HG02759 (cell line): ENCODE measurements around the gene GTPBP2.

Experiments
- ATAC-seq: cut with Tn5 transposase; IDR thresholded peaks from one replicate; pipeline ENCODE4 v1.9.1; 2021; ENCODE audit warnings: mild to moderate bottlenecking, moderate library complexity; ENCODE audit not compliant: unreplicated experiment

GTPBP2 gene

DNA sequence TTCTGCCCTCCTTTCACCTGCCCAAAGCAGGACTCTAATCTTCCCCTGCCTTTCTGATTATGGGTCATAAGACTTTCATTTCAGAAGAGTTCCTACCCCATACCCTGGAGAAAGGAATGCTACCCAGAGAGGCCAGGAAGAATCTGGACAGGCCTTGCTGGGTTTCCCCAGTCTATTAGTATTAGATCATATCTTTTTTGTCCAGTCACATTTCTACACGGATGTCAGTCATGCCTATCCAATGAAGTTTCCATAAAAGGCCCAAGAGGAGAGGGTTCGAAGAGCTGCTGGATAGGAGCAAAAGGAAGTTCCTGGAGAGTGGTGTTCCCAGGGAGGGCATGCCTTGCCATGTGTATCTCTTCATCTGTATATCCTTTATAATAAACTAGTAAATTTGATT, 49.9 kb downstream of the GTPBP2 start:
- no peak for ATAC-seq

DNA sequence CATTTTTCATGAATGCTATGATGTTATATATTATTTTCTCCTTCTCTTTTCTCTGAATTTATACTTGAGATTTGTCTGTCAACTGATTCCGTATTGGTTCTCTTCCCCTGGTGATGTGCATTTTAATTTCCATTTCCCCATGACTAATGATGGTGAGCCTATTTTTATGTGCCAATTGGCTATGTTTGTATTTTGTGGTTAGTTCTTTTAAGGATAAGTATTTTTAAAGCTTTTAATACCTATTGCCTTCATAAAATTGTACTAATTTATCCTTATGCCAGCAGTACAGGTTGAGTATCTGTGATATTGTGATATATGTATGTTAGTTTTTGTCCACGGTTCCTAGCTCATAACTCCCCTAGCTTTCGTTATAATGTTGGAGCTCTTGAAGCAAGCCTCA, 50.3 kb downstream of the GTPBP2 start:
- no peak for ATAC-seq

DNA sequence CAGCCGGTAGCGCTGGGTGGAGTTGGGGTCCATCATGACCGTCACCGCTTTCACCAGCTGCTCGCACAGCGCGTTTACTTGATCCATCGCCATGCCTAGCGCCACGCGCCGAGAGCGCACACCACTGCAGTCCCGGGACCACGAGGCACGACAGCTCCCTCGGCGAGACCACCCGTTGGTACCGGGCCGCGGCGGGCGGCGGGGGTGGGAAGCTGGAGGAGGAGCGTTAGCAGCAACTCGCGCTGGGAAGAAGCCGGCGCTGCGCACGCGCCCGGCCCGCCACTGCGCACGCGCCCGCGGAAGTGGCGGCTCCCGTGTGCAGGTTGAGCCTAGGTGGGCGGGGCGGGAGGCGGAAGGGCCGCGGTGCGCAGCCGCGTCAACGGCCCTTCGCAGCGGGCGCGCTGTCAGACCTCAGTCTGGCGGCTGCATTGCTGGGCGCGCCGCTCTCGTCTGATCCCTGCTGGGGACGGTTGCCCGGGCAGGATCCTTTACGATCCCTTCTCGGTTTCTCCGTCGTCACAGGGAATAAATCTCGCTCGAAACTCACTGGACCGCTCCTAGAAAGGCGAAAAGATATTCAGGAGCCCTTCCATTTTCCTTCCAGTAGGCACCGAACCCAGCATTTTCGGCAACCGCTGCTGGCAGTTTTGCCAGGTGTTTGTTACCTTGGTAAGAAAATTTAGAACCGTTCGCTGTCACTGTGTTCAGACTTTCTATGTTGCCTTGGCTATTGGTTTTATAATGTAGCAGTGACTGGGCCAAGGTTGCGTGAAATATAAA, 53.1 kb downstream of the GTPBP2 start, which contains the start of the genes POLH and XPO5:
Gene POLH, plus strand, starts transcription at position 414 of the 780 bp plus-strand sequence. CDS start 6,135 bp downstream, outside the sequence.
Gene XPO5, minus strand, starts transcription at position 267 of the 780 bp plus-strand sequence. Its CDS starts 174 bp downstream, at position 93.
- ATAC-seq = peak; percentile 91

DNA sequence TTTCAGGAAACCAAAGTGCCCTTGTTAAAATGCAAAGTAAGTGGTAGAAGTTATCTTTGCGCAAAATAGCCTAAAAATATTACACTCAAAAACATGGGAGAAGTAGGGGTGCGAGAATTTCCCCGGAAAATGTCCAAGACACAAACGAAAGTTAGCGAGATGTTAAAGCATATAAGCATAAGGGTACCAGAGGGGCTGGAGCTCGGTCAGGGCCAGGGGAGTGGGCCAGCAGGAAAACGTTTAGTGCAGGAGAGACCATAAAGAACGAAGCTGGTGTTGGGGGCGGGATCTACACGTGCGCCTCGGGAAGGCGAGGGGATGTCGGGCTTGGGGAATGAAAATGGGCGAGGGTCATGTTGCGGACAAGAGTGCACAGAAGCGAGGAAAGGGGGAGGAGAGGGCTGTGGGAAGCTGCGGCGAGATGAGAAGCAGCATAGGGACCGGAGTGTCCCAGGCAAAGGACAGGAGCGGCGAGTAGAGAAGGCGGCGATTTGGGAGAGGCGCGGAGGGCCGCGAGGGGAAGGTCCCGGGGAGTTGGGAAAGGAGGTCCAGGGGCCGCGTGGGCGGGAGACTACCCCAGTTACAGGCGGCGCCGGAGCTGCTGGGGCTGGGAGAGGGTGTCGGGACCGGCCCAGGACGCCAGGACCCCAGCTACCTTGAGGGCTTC, 53.8 kb downstream of the GTPBP2 start:
- ATAC-seq = peak; percentile 4

DNA sequence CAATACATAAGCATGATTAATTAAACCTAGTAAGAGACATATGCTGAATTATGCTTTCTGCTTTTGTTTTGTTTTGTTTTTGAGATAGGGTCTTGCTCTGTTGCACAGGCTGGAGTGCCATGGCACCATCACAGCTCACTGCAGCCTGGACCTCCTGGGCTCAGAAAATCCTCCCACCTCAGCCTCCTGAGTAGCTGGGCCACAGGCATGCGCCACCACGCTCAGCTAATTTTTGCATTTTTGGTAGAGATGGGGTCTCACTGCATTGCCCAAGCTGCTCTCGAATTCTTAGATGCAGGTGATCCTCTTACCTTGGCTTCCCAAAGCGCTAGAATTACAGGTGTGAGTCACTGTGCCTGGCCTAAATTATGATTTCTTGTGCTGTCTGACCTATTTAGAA, 57.0 kb downstream of the GTPBP2 start:
- ATAC-seq = no peak

DNA sequence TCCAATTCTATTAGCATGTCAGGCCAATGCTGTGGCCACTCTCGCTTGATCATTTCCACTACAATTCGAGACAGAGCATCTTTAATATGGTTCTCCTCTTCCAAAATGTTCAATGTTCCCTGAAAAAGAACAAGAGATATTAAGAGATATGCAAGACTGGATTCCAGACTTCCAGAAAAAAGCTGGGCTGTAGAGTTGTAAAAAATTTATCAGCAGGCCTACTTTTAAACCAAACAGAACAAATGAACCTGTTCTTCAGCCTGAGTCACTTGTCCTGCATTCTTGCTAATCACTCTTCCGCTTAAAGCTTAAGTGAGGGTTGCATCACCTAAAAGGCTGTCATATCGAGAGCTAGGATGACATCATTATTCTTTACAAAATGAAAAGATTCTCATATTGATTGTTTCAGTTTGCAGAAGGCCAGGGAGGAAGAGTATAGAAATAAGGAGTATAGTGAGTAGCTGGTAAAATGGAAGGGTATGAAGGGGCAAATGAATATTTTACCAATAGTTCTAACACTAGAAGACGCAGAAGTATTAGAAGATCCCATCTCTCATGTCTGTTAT, 58.1 kb downstream of the GTPBP2 start:
- no peak for ATAC-seq
